C4-2B (cell line): ENCODE results near the gene PEX16.

Source experiments
- ZFX ChIP-seq: fragments of 450-650 bp; IDR thresholded peaks from 2 replicates; pipeline ENCODE4 v1.6.1; 2017
- TF ChIP-seq, protein P1 (sequence below): fragments of 450-650 bp; conservative IDR thresholded peaks from 2 replicates; pipeline ENCODE4 v1.5.1; 2017; ENCODE audit warnings: mild to moderate bottlenecking

DNA sequence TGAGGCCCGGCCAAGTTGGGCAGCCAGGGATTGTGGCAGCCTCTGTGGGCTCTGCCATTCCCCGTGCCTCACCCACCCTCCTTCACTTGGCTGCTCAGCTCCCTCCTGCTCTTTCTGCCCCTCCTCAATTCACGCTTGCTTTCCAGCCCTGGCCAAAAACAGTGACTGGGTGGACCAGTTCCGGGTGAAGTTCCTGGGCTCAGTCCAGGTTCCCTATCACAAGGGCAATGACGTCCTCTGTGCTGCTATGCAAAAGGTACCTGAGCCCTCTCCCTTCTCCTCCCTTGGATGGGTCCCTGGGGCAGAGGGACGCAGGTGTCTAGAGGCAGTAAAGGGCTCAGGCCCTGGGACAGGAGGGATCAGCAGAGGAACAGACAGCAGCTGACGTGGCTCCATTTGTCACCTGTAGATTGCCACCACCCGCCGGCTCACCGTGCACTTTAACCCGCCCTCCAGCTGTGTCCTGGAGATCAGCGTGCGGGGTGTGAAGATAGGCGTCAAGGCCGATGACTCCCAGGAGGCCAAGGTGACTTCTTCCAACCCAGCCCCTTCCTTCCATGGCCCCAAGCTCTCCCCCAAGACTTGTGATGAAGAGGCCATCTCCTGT, 13.3 kb downstream of the PEX16 start:
- TF ChIP-seq, protein P1, sequence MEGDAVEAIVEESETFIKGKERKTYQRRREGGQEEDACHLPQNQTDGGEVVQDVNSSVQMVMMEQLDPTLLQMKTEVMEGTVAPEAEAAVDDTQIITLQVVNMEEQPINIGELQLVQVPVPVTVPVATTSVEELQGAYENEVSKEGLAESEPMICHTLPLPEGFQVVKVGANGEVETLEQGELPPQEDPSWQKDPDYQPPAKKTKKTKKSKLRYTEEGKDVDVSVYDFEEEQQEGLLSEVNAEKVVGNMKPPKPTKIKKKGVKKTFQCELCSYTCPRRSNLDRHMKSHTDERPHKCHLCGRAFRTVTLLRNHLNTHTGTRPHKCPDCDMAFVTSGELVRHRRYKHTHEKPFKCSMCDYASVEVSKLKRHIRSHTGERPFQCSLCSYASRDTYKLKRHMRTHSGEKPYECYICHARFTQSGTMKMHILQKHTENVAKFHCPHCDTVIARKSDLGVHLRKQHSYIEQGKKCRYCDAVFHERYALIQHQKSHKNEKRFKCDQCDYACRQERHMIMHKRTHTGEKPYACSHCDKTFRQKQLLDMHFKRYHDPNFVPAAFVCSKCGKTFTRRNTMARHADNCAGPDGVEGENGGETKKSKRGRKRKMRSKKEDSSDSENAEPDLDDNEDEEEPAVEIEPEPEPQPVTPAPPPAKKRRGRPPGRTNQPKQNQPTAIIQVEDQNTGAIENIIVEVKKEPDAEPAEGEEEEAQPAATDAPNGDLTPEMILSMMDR = no peak
- no peak for TF ChIP-seq ZFX
